AG08396 (cell line): Measurements from ENCODE around the gene ACIN1.

Experiments
- DNase-seq: peaks from one replicate; pipeline ENCODE4 v3.0.0; 2012; ENCODE audit warnings: low spot score, mixed read lengths

Gene ACIN1, protein sequence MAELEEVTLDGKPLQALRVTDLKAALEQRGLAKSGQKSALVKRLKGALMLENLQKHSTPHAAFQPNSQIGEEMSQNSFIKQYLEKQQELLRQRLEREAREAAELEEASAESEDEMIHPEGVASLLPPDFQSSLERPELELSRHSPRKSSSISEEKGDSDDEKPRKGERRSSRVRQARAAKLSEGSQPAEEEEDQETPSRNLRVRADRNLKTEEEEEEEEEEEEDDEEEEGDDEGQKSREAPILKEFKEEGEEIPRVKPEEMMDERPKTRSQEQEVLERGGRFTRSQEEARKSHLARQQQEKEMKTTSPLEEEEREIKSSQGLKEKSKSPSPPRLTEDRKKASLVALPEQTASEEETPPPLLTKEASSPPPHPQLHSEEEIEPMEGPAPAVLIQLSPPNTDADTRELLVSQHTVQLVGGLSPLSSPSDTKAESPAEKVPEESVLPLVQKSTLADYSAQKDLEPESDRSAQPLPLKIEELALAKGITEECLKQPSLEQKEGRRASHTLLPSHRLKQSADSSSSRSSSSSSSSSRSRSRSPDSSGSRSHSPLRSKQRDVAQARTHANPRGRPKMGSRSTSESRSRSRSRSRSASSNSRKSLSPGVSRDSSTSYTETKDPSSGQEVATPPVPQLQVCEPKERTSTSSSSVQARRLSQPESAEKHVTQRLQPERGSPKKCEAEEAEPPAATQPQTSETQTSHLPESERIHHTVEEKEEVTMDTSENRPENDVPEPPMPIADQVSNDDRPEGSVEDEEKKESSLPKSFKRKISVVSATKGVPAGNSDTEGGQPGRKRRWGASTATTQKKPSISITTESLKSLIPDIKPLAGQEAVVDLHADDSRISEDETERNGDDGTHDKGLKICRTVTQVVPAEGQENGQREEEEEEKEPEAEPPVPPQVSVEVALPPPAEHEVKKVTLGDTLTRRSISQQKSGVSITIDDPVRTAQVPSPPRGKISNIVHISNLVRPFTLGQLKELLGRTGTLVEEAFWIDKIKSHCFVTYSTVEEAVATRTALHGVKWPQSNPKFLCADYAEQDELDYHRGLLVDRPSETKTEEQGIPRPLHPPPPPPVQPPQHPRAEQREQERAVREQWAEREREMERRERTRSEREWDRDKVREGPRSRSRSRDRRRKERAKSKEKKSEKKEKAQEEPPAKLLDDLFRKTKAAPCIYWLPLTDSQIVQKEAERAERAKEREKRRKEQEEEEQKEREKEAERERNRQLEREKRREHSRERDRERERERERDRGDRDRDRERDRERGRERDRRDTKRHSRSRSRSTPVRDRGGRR

DNA sequence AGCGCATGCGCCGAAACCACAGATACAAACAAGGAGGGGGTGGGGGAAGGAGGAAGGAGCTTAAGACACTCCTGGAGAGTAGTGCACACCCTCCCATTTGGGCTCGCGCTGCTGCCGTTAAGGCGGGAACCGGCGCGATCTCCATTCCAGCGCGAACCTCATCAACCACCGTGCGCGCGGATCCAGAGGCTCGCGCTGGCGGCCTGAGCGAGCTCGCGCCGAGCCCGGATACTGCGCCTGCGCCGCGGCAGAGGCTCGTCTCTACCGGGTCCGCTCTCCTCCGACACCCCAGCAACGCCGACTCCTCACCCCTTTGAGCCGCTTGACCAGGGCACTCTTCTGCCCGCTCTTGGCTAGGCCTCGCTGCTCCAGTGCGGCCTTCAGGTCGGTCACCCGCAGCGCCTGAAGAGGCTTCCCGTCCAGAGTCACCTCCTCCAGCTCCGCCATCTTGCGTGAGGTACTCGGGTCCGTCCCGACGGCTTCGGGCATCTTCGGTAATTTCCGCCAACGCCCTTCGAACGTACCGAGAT lies at the start of gene ACIN1:
Gene ACIN1 (minus strand): TSS at position 471 of the 530 bp plus-strand sequence. CDS start 24 bp downstream, at position 447.
- DNase-seq: peak; percentile 82

GRCh38 chr14:23143911-23144310 lies 49.0 kb upstream of the ACIN1 start:
- no peak for DNase-seq

DNA sequence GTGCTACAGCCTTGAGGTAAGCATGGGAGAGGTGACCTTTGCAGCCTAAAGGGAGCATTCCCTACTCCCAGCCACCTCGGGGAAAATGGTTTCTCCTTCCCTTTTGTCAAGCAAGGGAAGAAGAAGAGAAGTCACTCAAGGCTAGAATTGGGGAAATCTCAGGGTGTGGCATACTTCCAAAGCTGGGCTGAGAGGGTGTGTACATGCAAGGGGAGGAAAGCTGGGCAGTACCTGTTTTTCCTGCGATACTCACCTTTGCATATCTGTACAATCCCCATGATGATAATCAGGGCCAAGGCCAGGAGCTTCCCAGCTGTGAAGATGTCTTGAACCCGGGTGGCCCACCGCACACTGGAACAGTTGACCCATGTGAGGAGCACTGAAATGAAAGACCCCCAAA lies 47.9 kb upstream of the ACIN1 start:
- DNase-seq: no peak

DNA sequence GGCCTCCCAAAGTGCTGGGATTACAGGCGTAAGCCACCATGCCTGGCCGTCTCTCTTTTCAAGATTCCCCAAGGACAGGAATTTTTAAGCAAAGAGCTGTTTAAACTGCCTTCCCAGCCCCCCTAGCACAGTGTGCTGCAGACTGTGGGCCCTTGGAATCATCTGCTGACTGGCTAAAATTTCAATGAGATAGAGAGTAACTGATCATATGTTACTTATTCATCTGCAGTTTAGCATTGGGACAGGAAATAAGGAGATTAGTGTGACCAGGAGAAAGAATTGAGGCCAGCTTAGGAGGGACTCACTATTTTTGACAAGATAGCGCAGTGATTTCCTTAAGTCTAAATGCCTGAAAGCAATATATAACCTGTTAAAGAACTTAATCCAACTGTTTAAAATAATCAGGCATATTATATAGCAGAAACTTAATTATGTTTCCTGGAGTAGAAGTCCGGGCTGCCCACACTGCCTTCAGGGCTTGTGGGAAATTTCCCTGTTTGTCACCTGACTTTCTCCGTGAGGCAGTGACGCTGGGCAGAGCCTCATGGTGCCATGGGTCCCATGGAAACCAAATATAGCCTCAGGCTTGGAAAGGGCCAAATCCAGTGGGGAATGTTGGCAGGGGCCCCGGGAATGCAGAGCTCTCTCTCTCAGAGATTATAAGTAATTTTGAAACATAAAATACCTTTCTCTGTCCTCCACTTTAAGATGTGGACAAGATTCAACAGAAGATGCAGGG lies 46.9 kb upstream of the ACIN1 start:
- DNase-seq: peak; percentile 65

DNA sequence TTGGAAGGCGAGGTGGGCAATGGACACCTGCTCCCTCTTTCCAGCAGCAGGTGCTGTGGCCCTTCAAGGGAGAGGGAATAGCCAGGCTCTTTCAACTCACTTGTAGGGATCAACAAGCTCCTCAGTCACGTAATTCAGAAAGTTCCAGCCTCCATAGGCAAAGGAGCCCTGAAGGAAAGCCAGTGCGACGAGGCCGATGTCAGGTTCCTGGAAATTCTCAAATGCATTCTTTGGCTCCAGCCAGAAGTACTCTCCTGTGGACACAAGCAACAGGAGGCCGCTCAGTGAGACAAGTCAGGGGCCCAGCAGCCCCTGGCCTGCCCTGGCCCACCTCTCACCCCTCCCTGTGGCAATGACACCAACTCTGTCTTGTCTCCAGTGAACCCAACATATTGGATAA lies 45.4 kb upstream of the ACIN1 start:
- DNase-seq: no peak

GRCh38 chr14:23139874-23140273 lies 44.9 kb upstream of the ACIN1 start:
- no peak for DNase-seq

- DNase-seq: no peak
Measured at GRCh38 chr14:23137813-23138535, 43.0 kb upstream of the ACIN1 start.

DNA sequence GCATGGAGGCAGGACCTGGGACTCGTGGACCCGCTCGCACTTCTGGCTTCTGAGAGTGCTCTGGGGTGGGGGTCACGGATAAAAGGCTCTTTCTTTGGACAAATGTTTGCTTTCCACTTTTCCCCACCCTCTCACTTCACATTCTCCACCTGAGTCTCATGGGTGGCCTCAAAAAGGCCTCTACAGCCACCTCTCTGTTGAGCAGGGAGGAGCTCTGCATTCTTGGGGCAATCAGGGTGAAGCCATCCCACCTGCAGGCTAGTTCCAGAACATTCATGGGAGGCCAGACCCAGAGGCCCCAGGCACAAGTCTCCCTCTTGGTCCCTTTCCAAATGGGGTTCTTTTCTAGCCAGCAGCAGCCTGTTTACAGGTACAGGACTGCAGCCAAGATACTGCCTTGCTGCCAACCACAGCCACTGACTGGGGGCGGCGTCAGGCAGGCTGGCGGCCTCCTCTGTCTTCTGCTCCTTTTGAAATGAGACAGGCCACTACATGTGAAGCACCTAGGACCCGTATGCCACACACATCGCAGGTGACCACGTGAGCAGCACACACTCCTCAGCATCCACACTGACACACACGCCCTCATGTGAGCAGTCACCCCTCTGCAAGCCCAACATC lies 42.4 kb upstream of the ACIN1 start:
- DNase-seq: no peak

- no peak for DNase-seq
Measured at GRCh38 chr14:23136566-23137133, 41.7 kb upstream of the ACIN1 start.

DNA sequence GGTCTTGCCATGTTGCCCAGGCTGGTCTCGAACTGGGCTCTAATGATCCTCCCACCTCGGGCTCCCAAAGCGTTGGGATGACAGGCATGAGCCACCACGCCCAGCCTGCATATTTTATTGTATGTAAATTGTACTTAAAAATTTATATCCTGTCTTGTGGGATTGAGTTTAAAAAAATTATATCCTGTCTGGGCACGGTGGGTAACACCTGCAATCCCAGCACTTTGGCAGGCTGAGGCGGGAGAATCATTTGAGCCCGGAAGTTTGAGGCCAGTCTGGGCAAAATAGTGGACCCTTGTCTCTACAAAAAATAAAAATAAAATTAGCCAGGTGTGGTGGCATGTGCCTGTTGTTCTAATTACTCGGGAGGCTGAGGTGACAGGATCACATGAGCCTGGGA lies 38.0 kb upstream of the ACIN1 start:
- no peak for DNase-seq

DNA sequence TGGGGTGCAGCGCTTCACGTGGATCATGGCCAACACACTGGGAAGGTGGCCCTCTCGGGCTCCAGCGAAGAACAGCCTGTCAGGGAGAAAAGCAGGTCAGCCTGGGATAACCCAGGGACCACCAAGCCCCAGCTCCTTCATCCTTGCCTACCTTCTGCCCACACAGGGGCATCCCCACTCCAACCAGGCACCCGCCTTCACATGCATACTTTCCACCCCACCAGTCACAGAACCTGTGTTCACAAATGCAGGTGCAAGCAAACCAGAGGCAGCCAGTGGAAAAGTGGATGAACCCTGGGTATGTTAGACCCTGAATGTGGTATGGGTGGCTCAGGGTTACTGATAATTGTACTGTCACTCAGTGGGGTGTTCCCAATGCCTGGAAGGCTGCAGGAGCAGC lies 36.5 kb upstream of the ACIN1 start:
- no peak for DNase-seq

DNA sequence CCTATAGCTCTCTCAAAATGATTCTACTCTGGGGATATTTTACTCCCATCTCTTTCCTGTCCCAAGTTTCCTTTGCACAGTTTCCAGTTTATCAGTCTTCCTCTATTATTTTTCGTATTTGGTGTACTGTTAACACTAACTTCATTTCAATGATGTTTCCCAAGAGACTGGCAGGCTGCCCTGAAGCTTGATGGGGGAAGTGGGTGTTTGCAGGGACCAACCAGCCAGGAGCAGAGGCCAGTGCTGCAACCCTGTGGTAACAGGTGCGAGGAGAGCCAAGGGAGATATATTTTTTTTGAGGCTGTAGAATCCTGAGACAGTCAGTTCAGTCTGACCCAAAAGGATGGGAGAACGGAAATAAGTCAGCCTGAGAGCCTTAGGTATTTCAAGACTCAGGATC lies 35.9 kb upstream of the ACIN1 start:
- DNase-seq: no peak

DNA sequence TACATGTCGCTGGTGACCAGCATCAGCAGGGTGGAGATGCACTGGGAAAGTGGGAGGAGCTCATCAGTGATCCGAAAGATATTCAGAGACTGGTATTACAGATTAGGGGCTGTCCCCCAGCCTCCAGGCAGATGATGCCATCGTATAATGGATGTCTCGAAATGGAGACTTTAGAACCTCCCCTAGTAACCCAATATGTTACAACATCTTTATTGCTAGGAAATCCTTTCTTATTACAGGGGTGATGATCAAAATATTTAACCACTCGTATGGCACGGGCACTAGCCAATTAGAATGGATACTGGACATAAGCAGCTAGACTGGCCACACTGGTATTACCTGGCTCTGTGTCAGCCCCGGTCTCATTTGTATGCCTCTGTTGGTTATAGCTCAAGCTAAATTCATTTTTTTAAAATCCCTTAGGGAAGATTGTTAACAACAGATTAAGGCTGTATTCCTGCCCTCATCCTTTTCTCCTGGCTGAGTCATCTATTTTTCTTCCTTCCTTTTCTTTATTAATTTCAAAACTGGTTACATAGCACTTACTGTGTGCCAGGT lies 34.9 kb upstream of the ACIN1 start:
- DNase-seq: no peak

GRCh38 chr14:23128969-23129758 lies 34.2 kb upstream of the ACIN1 start:
- no peak for DNase-seq

- no peak for DNase-seq
Measured at GRCh38 chr14:23127861-23128260, 32.9 kb upstream of the ACIN1 start.

GRCh38 chr14:23126548-23127278 lies 31.8 kb upstream of the ACIN1 start:
- no peak for DNase-seq

- DNase-seq: no peak
Measured at GRCh38 chr14:23125933-23126524, 31.1 kb upstream of the ACIN1 start.

- no peak for DNase-seq
Measured at GRCh38 chr14:23125011-23125410, 30.1 kb upstream of the ACIN1 start.
